Stimulated activated CD4-positive, alpha-beta T cell treated with anti-CD3 and anti-CD28 coated beads, Interleukin-2, amount 100 ng/mL, for 4 hours (primary cell): ENCODE data around the gene ARHGEF39.
"Not testable (repeated sequence)": the region's sequence is repeated elsewhere in the genome, so short reads cannot be mapped to it uniquely, and the experiment has no call there.

Source experiments
- DNase-seq: peaks from one replicate; pipeline ENCODE4 v3.0.0-alpha.2; 2020; ENCODE audit warnings: low read depth

The ARHGEF39 gene

GRCh38 chr9:35650341-35651158 lies 14.4 kb downstream of the ARHGEF39 start, which contains the start of gene SIT1:
Gene SIT1, minus strand, starts transcription at chr9:35650931. Its CDS starts 78 bp downstream, at chr9:35650853.
- no peak for DNase-seq

GRCh38 chr9:35649431-35650340 lies 15.3 kb downstream of the ARHGEF39 start:
- DNase-seq: peak; percentile 43

GRCh38 chr9:35646533-35647265 lies 18.3 kb downstream of the ARHGEF39 start:
- DNase-seq: peak; percentile 83

GRCh38 chr9:35646153-35646532 lies 18.9 kb downstream of the ARHGEF39 start:
- no peak for DNase-seq

DNA sequence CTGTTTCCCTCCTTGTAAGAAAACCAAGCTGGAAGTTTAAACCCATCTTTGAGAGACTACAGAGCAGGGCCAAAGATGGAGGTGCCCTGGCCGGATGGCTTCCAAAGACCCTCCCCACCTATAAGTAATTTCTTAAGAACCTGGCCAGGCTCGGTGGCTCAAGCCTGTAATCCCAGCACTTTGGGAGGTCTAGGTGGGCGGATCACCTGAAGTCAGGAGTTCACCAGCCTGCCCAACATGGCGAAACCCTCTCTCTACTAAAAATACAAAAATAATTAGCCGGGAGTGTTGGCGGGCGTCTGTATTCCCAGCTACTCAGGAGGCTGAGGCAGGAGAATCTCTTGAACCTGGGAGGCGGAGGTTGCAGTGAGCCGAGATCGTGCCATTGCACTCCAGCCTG lies 19.3 kb downstream of the ARHGEF39 start:
- not testable (repeated sequence) for DNase-seq

GRCh38 chr9:35643046-35643445 lies 21.9 kb downstream of the ARHGEF39 start:
- no peak for DNase-seq

DNA sequence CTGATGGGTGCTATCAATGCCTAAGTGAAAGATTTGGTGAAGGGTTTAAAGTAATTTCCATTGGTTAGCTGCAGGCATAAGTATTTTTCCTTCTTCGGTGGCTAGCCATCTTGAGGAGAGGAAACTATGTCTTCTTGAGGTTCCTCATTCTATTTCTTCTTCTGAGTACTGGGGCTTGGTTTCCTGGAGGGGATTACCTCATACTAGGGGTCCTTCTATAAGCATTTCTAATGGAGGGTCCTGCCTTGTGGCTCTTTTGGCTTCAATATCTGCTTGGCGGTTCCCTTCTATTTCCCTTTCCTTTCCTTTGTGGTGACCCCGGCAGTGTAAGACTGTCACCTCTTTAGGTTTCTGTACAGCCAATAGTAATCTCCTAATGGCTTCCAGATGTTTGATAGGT lies 23.5 kb downstream of the ARHGEF39 start:
- DNase-seq: not testable (repeated sequence)

- not testable (repeated sequence) for DNase-seq
These were observed 24.6 kb downstream of the ARHGEF39 start for GRCh38 chr9:35640431-35640830.

GRCh38 chr9:35639631-35640030 lies 25.4 kb downstream of the ARHGEF39 start:
- DNase-seq: no peak

DNA sequence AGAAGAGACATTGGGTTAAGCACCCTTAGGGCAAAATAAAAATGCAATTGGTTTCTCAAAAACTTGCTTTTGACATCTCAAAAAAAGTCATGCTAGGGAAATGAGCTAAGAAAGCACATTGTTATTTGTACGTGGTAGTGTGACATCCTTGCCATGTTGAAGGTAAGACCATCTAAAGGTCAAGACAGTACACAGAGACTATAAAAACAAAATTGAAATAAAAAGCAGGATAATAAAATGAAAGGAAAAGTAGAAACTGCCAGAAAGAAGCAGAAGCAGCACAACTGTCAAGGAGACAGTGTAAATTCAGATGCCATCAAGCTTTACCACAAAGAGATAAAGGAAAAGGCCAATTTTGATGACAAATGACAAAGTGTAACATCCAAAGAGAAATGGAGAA lies 25.8 kb downstream of the ARHGEF39 start:
- not testable (repeated sequence) for DNase-seq

DNA sequence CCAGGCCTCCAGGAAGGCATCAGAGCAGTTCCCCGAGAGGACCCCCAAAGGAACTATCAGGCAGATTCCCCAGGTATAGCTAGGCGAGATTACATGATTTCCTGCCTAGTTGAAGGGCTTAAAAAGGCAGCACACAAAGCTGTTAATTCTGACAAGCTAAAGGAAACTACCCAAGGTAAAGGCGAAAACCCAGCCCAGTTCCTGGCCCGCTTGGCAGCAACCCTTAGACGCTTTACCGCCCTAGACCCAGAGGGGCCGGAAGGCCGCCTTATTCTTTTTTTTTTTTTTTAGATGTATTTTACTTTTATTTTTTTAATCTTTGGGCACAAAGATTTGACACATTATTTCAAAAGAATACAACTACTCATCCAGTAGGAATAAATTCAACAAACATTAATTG lies 26.2 kb downstream of the ARHGEF39 start:
- not testable (repeated sequence) for DNase-seq

DNA sequence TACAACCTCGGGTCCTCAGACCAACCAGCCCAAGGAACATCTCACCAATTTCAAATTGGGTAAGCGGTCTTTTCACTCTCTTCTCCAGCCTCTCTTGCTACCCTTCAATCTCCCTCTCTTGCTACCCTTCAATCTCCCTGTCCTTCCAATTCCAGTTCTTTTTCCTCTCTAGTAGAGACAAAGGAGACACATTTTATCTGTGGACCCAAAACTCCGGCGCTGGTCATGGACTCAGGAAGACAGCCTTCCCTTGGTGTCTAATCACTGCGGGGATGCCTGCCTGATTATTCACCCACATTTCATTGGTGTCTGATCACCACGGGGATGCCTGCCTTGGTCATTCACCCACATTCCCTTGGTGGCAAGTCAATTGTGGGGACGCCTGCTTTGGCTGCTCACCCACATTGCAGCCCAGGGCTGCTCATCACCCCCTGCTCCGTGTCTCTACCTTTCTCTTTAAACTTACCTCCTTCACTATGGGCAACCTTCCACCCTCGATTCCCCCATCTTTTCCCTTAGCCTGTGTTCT lies 27.5 kb downstream of the ARHGEF39 start:
- DNase-seq: not testable (repeated sequence)

GRCh38 chr9:35636877-35637246 lies 28.1 kb downstream of the ARHGEF39 start:
- not testable (repeated sequence) for DNase-seq

DNA sequence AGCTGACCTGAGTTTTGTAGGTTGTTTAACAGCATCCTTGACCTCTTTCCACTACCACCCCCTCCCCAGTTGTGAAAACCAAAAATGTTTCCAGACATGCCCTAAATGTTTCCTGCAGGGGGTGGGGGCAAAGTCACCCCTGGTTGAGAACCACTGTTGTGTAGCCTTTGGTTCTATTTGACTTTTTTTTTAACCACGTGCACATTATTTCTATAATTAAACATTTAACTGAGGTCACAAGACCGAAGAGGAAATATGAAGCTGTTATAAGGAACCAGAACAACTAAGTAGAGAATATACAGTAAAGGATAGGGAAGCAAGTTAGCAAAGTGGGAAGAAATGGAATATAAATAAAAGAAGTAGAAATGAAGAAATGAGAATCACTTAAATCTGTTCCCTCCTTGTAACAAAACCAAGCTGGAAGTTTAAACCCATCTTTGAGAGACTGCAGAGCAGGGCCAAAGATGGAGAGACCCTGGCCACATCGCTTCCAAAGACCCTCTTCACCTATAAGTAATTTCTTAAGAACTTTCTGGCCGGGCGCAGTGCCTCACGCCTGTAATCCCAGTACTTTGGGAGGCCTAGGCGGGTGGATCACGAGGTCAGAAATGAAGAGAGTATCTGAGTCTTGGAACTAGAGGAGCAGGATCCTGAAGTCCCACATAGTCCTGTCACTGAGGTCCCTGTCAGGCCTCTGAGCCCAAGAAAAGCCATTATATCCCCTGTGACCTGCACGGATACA lies 28.7 kb downstream of the ARHGEF39 start:
- DNase-seq: no peak

- DNase-seq: no peak
These were observed 29.3 kb downstream of the ARHGEF39 start for GRCh38 chr9:35635730-35636129.

DNA sequence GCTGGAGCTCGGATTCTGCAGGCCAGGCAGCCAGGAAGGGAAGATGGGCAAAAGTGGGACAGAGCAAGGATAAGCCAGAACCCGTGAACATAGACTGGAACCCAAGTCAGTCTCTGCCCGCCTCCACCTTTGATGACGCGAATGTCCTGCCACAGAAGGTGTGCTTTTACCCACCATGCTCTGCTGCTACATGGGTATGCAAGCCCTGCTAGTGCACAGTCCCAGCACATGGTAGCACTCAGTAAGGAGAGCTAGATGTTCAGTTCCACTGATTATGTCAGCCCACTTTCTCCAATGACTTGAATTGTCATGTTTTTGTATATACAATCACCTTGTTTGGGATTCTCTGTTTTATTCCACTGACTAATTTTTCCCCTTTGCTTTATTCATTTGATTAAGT lies 35.4 kb downstream of the ARHGEF39 start:
- no peak for DNase-seq

DNA sequence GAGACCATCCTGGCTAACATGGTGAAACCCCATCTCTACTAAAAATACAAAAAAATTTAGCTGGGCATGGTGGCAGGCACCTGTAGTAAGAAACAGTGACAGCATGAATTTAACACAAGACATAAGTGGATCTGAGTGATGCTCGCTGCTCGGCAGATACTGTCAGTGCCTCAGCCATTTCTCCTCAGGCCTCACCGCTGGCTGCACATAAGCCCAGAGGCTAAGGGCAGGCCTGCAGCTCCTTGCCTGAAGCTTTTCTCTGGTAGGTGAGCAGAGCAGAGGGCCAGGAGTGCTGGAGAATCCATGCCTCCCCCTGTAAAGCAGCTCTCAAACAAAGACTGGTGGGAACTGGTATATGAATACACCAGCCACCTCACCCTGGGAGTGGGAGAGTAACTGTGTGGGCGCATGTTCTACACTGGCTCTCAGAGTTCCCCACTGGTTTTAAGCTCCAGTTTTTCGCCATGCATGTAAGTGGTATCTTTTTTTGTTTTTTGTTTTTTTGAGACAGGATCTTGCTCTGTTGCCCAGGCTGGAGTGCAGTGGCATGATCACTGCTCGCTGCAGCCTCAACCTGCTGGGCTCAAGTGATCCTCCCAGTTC lies 36.5 kb downstream of the ARHGEF39 start:
- no peak for DNase-seq

GRCh38 chr9:35627575-35627974 lies 37.4 kb downstream of the ARHGEF39 start:
- no peak for DNase-seq

- no peak for DNase-seq
These were observed 45.2 kb downstream of the ARHGEF39 start for GRCh38 chr9:35619800-35620158.

DNA sequence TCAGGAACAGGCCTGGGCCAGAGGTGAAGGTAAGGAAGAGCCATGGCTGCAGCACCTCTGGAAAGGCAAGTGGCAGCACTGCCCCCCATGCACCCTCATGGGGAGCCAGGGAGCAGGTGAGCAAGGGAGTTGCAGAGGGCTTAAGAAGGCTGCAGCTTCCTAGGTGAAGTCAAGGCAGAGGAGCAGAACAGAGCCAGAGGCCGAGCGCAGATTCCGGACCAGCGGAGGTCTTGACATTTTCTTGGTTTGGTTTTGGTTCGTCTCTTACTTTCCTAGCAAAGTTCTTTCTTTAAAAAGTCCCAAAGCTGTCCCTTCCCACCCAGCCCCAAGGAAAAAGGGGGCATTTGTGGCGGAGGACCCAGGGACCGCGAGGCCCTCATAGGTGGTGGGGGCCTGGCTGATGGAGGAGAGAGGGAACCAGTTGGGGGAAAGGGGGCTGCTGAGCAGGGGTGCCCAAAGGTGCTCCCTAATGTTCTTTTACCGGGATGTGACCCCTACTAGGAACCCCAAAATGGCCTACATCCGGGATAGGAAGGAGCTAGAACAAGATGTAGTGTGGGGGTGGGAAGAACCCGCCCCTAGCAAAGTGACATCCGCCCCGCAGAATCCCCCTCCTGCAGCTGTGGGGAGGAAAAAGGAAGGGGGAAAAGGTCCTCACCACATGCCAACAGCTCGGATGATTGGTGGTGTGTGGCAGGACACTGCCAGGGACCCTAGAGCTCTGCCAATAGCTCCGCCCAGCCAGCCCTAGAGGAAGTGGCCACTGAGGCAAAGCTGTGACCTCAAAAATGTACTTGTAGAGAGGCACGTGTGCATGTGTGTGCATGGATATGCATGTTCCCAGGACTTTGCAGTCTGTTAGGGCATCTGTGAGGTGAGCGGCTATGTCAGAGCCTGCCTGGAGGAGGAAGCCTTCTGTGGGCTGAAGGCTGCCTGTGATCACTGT lies 45.9 kb downstream of the ARHGEF39 start:
- DNase-seq: no peak
